ENCODE data around the gene SGCD.

DNA sequence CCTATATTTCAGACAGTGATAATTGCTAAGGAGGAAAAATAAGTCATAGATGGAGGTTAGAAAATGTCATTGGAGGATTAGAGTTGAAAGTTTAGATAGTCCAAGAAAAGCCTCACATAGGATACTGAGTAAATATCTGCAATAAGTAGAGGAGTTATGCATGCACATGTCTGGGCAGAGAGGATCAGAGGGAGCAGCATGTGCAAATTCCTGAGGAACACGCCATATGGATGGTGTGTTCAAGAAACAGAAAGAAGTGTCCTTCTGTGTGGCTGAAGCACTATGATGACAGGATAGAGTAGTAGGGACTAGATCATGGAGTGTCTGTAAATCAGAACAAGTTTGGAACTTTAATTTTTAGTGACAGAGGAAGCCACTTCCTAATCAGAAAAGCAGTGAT, 52.2 kb downstream of the SGCD start:
- TF ChIP-seq, protein P1, sequence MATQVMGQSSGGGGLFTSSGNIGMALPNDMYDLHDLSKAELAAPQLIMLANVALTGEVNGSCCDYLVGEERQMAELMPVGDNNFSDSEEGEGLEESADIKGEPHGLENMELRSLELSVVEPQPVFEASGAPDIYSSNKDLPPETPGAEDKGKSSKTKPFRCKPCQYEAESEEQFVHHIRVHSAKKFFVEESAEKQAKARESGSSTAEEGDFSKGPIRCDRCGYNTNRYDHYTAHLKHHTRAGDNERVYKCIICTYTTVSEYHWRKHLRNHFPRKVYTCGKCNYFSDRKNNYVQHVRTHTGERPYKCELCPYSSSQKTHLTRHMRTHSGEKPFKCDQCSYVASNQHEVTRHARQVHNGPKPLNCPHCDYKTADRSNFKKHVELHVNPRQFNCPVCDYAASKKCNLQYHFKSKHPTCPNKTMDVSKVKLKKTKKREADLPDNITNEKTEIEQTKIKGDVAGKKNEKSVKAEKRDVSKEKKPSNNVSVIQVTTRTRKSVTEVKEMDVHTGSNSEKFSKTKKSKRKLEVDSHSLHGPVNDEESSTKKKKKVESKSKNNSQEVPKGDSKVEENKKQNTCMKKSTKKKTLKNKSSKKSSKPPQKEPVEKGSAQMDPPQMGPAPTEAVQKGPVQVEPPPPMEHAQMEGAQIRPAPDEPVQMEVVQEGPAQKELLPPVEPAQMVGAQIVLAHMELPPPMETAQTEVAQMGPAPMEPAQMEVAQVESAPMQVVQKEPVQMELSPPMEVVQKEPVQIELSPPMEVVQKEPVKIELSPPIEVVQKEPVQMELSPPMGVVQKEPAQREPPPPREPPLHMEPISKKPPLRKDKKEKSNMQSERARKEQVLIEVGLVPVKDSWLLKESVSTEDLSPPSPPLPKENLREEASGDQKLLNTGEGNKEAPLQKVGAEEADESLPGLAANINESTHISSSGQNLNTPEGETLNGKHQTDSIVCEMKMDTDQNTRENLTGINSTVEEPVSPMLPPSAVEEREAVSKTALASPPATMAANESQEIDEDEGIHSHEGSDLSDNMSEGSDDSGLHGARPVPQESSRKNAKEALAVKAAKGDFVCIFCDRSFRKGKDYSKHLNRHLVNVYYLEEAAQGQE (IDR thresholded peaks at IDR 0.05; ENCODE audit: insufficient read depth in 1 of 2, low read depth in 2 of 2, low read length in 2 of 2) = no peak
- TF ChIP-seq POLR2AphosphoS5 (IDR thresholded peaks at IDR 0.05; ENCODE audit: low read depth, low read length) (no peak), FOXP2 (optimal IDR thresholded peaks at IDR 0.05; ENCODE audit: borderline replicate concordance, extremely low read depth, extremely low read length, insufficient read depth) (no peak), TAF1 (IDR thresholded peaks at IDR 0.05; ENCODE audit: borderline replicate concordance, insufficient read depth, low read length) (no peak)
